Measurements from ENCODE around the gene UBE2E2.

DNA sequence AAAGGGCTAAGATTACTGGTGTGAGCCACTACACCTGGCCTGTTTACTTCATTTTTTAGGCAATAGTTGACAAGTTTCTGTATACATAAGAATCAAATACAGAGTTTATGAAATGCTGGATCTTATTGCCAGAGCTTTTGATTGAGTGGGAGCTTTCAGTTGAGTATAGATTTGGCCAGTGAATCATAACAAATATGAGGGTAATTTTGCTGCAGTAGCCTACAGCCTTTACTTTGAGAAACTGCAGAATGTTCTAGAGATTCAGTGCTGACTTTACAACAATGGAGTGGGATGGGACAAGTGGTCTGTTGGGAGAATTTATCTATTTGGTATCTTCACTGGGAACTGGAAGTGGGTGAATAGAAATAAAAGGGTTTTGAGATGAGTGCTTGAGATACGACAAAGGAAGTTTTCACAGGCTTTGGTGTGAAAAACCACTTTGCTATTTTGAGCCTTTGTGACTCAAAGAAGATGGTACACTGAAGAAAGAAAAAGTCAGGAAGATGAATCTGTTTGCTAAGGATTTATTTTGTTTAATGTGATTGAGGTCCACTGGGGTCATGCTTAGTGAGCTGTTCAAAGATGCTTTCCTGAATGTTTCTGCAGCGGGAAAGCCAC lies 227.8 kb downstream of the UBE2E2 start:
- TF ChIP-seq, protein P1, sequence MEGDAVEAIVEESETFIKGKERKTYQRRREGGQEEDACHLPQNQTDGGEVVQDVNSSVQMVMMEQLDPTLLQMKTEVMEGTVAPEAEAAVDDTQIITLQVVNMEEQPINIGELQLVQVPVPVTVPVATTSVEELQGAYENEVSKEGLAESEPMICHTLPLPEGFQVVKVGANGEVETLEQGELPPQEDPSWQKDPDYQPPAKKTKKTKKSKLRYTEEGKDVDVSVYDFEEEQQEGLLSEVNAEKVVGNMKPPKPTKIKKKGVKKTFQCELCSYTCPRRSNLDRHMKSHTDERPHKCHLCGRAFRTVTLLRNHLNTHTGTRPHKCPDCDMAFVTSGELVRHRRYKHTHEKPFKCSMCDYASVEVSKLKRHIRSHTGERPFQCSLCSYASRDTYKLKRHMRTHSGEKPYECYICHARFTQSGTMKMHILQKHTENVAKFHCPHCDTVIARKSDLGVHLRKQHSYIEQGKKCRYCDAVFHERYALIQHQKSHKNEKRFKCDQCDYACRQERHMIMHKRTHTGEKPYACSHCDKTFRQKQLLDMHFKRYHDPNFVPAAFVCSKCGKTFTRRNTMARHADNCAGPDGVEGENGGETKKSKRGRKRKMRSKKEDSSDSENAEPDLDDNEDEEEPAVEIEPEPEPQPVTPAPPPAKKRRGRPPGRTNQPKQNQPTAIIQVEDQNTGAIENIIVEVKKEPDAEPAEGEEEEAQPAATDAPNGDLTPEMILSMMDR (IDR thresholded peaks at IDR 0.05 in 4 of 5, conservative IDR thresholded peaks at IDR 0.05 in 1 of 5), result no peak
- TF ChIP-seq POLR2A (IDR thresholded peaks at IDR 0.05), result no peak

All from gastrocnemius medialis (tissue), 4 donors.